SU-DHL-6 (cell line): Measurements from ENCODE around the gene ZBTB7B.

Source experiments
- H2AFZ ChIP-seq: fragments of 200-600 bp; sonication (generic); 2 replicates; pipeline ENCODE4 v1.6.1; 2014; ENCODE audit warnings: low read depth, mild to moderate bottlenecking, moderate library complexity, mixed read lengths, antibody characterized with exemption, low read length; ENCODE audit not compliant: severe bottlenecking
- H3F3A ChIP-seq: fragments of 200-600 bp; shearing (Covaris generic); 2 replicates; pipeline ENCODE4 v1.6.0; 2016; ENCODE audit warnings: antibody characterized with exemption, mild to moderate bottlenecking; ENCODE audit not compliant: insufficient read depth
- H3K27ac ChIP-seq: fragments of 200-600 bp; sonication (generic); 2 replicates; pipeline ENCODE4 v1.5.1; 2016; ENCODE audit warnings: low read depth, mild to moderate bottlenecking, low read length, moderate library complexity, mixed read lengths
- H3K27me3 ChIP-seq: fragments of 200-600 bp; sonication (generic), shearing (Covaris generic); 2 replicates; pipeline ENCODE4 v1.6.0; 2014; ENCODE audit warnings: mild to moderate bottlenecking, low read length
- H3K36me3 ChIP-seq: fragments of 200-600 bp; sonication (generic); 2 replicates; pipeline ENCODE4 v1.6.1; 2014; ENCODE audit warnings: mild to moderate bottlenecking, low read length, mixed read lengths
- H3K4me2 ChIP-seq: fragments of 300-600, 200-600 bp; shearing (Covaris generic), sonication (generic); 2 replicates; pipeline ENCODE4 v1.6.0; 2014; ENCODE audit warnings: low read length, low read depth, mild to moderate bottlenecking; ENCODE audit not compliant: poor library complexity, severe bottlenecking
- H3K4me3 ChIP-seq: fragments of 200-600 bp; sonication (generic); 2 replicates; pipeline ENCODE4 v1.5.1; 2014; ENCODE audit warnings: antibody characterized with exemption, low read length, mild to moderate bottlenecking, mixed read lengths; ENCODE audit not compliant: insufficient read depth, poor library complexity, severe bottlenecking
- H3K79me2 ChIP-seq: fragments of 200-600 bp; sonication (generic); 2 replicates; pipeline ENCODE4 v1.6.1; 2014; ENCODE audit warnings: mild to moderate bottlenecking, low read length, moderate library complexity; ENCODE audit not compliant: insufficient read depth
- H3K9ac ChIP-seq: fragments of 200-600 bp; sonication (generic); 2 replicates; pipeline ENCODE4 v1.7.0; 2014; ENCODE audit warnings: mild to moderate bottlenecking, low read length
- H3K9me2 ChIP-seq: fragments of 200-600 bp; sonication (generic); replicated peaks from 2 replicates; pipeline ENCODE4 v1.6.1; 2014; ENCODE audit warnings: low read length; ENCODE audit not compliant: insufficient read depth
- H3K9me3 ChIP-seq: fragments of 200-600 bp; sonication (generic); 2 replicates; pipeline ENCODE4 v1.6.1; 2014; ENCODE audit warnings: low read length, mixed read lengths; ENCODE audit not compliant: insufficient read depth
- H4K20me1 ChIP-seq: fragments of 200-600 bp; sonication (generic); 2 replicates; pipeline ENCODE4 v1.6.1; 2014; ENCODE audit warnings: low read depth, mild to moderate bottlenecking, antibody characterized with exemption, low read length, moderate library complexity, mixed read lengths
- CTCF ChIP-seq: fragments of 200-600 bp; sonication (generic); IDR thresholded peaks from one replicate; pipeline ENCODE4 v1.5.1; 2017; ENCODE audit warnings: antibody characterized with exemption, mild to moderate bottlenecking, low read length, moderate library complexity; ENCODE audit not compliant: insufficient read depth, poor library complexity, severe bottlenecking
- EZH2phosphoT487 ChIP-seq: fragments of 200-600 bp; sonication (generic), shearing (Covaris generic); conservative IDR thresholded peaks from 2 replicates; pipeline ENCODE4 v1.6.1; 2018; ENCODE audit warnings: mild to moderate bottlenecking, antibody characterized with exemption, low read length, moderate library complexity, mixed read lengths

The ZBTB7B gene

GRCh38 chr1:155037851-155038441 is 35.3 kb downstream of the ZBTB7B start:
- Histone ChIP-seq H3K79me2 (no peaks in the 10 kb centered on the region), H3K27ac (no peak overlapping the region), H2AFZ (no peak overlapping the region), H3K4me3 (no peak overlapping the region), H4K20me1 (no peaks in the 10 kb centered on the region), H3K9me3 (no peaks in the 10 kb centered on the region), H3K9ac (no peak overlapping the region), H3K36me3 (no peaks in the 10 kb centered on the region), H3K9me2 (no peaks in the 10 kb centered on the region), H3K4me2 (no peak overlapping the region), H3F3A (no peaks in the 10 kb centered on the region), H3K27me3 (no peaks in the 10 kb centered on the region)
- TF ChIP-seq CTCF (no peak), EZH2phosphoT487 (no peak)

GRCh38 chr1:155038602-155039307 is 36.2 kb downstream of the ZBTB7B start:
- no peak overlapping the region for H3K27ac ChIP-seq

GRCh38 chr1:155039308-155039669 is 36.7 kb downstream of the ZBTB7B start:
- Histone ChIP-seq H3K27ac (no peak overlapping the region), H3K79me2 (no peaks in the 10 kb centered on the region), H3F3A (no peaks in the 10 kb centered on the region), H3K27me3 (no peaks in the 10 kb centered on the region), H3K9ac (no peak overlapping the region), H3K36me3 (no peaks in the 10 kb centered on the region), H3K9me2 (no peaks in the 10 kb centered on the region), H4K20me1 (no peaks in the 10 kb centered on the region), H3K4me2 (no peak overlapping the region), H3K9me3 (no peaks in the 10 kb centered on the region), H2AFZ (no peak overlapping the region), H3K4me3 (no peak overlapping the region)
- no peak for TF ChIP-seq EZH2phosphoT487
- TF ChIP-seq CTCF, result no peak

More at GRCh38 chr1:155038602-155039307, 36.2 kb downstream of the ZBTB7B start:
- Histone ChIP-seq H3K4me3 (no peak overlapping the region), H3K36me3 (no peaks in the 10 kb centered on the region), H3K4me2 (no peak overlapping the region), H3K79me2 (no peaks in the 10 kb centered on the region), H3K9me3 (no peaks in the 10 kb centered on the region), H3F3A (no peaks in the 10 kb centered on the region), H3K27me3 (no peaks in the 10 kb centered on the region), H2AFZ (no peak overlapping the region), H3K9ac (no peak overlapping the region), H4K20me1 (no peaks in the 10 kb centered on the region), H3K9me2 (no peaks in the 10 kb centered on the region)
- TF ChIP-seq EZH2phosphoT487 (no peak), CTCF (no peak)
